ENCODE measurements around the gene RASGEF1C. TPM values are rescaled to one million over a fixed set of nuclear protein-coding genes. Genes with fewer than 3 reads are reported as not detected.
"Not testable (repeated sequence)": the region's sequence is repeated elsewhere in the genome, so short reads cannot be mapped to it uniquely, and the experiment has no call there.

RASGEF1C gene
- total RNA-seq, 2 experiments from 2014 or later: not detected

DNA sequence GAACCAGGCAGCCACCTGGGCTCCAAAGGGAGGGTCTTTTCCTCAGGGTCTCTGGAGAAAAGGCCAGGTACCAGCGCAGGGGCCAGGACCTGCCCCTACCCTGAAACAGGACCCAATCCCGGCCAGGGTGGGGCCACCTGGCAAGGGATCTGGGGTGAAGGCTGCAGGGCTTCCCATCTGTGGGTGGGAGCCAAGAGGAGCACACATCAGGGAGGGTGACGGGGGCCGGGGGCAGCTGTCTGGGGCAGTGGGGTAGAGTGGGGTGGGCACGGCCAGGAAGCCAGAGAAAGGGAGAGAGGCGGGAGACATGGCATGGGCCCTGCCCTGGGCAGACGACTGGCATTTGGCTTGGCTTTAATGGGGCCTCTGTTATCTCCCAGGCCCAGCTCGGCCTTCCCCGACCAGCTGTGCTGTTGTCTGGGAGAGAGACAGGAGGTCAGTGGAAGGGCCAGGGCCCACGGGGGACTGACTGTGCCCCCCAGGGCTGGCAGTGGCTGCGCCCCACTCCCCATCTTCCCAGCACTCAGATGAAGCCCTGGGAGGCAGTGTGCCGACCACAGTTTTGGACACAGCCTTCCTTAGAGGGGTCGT lies 80.2 kb downstream of the RASGEF1C start:
- ChIA-PET CTCF (interaction anchor here (1.0 to 1.7 kb wide), 3 partner anchors 165 to 200 kb away, joined by 3 to 7 read pairs (median 4); no protein-coding TSS in a partner anchor), POLR2A (no interaction called here)

DNA sequence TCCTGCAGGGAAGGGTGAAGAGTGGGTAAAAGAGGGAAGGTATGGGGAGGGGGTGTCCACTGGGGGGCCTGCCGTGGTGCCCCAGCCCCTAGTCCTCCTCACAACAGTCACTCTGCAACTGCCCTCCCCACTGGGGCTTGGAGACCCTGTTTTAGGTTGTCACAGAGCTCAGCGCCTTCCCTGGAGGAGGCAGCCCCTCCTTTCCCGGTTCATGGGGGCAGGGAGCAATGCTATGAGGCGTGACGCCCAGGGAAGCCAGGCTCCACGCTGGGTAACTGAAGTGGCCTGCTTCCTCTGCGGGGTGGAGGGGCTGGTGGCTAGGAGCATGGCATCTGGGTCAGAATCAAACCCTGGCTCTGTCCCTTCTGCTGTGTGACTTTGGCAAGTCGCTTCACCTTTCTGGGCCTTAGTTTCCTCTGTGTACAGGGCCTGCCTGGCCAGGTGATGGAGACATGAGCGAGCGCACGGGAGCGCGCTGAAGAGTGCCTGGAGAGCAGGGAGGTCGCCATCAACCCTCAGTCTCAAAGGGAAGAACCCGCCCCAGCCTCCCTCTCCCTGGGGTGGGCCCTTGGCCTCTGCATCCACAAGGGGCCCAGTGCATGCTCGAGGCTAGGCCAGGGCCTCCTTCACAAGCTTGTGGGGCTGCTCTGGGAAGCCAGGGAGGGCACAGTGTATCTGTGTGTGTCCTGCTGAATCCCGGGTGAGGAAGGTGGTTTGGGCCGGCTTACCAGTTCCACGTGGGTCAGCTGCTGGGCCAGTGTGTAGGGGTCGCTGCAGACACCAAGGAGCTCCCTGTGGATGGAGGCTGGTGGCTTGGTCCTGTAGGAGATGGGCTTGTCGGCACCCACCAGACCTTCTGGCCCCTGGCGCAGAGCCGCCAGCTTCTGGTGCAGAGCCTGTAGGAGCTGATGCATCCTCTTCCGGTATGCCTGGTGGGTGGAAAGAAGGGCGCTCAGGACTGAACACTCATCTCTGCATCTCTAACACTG lies 81.0 kb downstream of the RASGEF1C start:
- CTCF ChIA-PET: interaction anchor here (0.5 to 1.7 kb wide), 3 partner anchors 166 to 553 kb away, joined by 4 to 7 read pairs (median 4); no protein-coding TSS in a partner anchor
- POLR2A ChIA-PET: no interaction called here

GRCh38 chr5:180126716-180127681 lies 82.0 kb downstream of the RASGEF1C start:
- CTCF ChIA-PET: interaction anchor here (0.5 to 1.7 kb wide), 3 partner anchors 201 to 552 kb away, joined by 3 to 7 read pairs (median 4); no protein-coding TSS in a partner anchor
- POLR2A ChIA-PET: no interaction called here

DNA sequence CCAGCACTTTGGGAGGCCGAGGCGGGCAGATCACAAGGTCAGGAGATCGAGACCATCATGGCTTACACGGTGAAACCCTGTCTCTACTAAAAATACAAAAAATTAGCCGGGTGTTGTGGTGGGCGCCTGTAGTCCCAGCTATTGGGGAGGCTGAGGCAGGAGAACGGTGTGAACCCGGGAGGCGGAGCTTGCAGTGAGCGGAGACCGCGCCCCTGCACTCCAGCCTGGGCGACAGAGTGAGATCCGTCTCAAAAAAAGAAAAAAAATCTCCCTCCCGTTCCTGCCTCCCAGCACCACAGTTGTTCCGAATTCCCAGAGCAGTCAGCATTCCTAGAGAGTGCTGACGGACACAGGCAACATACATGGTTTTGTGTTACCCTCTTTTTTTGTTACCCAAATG lies 82.9 kb downstream of the RASGEF1C start:
- CTCF ChIA-PET: interaction anchor here (1.1 kb wide), 1 partner anchor 202 kb away, joined by 3 read pairs; no protein-coding TSS in a partner anchor

DNA sequence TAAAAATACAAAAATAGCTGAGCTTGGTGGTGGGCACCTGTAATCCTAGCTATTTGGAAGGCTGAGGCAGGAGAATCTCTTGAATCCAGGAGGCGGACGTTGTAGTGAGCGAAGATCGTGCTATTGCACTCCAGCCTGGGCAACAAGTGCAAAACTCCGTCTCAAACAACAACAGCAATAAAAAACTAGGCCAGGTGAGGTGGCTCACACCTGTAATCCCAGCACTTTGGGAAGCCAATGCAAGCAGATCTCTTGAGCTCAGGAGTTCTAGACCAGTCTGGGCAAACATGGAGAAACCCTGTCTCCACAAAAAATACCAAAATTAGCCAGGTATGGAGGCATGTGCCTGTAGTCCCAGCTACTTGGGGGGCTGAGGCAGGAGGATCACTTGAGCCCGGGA lies 84.3 kb downstream of the RASGEF1C start:
- CTCF ChIA-PET: interaction anchor here (1.4 kb wide), 1 partner anchor 191 kb away, joined by 3 read pairs; no protein-coding TSS in a partner anchor
- POLR2A ChIA-PET: not testable (repeated sequence)

More for the DNA sequence above, 82.9 kb downstream of the RASGEF1C start:
- POLR2A ChIA-PET: not testable (repeated sequence)

DNA sequence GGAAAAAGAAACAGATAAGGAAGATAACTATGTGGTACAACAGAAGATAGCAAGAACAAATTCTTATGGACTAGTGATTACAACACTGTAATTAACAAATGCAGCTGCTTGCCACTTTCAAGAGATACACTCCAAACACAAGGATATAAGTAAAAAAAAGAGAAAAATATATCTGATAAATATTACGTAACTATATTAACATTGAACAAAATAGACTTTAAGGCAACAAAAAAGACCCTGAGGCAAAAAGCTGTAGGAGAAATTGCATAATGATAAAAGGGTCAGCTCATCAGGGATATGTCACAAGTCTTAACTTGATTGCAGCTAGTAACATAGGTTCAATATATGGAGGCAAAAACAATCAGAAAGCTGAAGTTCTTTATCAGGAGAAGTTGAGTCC lies 86.1 kb downstream of the RASGEF1C start:
- CTCF ChIA-PET: interaction anchor here (0.7 kb wide), 1 partner anchor 1296 kb away, joined by 3 read pairs; no protein-coding TSS in a partner anchor
- POLR2A ChIA-PET: no interaction called here

DNA sequence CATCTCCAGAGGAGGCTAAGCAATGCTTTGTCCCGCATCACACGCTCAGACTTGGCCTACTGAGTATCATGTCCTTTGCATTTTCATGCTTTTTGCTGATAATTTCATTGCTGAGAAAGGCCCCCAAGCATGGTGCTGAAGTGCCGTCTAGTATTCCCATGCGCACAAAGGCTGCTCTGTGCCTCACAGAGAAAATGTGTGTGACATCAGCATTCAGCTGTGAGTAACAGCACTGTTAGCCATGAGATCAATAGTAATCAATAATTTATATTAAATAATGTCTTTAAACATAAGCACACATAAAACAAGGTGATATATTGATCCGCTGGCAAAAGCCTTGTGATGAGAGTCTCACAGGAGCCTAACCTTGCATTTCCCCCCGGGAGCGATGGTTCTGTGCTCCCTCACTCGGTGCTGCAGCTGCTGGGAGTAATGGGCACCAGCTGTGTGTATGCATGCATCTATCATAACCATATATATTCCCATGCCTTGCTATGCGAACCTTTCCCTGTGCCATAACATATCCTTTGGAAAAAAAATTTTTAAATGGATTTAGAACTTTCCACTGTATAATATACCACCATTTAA lies 87.1 kb downstream of the RASGEF1C start:
- ChIA-PET POLR2A (no interaction called here), CTCF (no interaction called here)

GRCh38 chr5:180120237-180121101 lies 88.5 kb downstream of the RASGEF1C start:
- ChIA-PET POLR2A (no interaction called here), CTCF (no interaction called here)

DNA sequence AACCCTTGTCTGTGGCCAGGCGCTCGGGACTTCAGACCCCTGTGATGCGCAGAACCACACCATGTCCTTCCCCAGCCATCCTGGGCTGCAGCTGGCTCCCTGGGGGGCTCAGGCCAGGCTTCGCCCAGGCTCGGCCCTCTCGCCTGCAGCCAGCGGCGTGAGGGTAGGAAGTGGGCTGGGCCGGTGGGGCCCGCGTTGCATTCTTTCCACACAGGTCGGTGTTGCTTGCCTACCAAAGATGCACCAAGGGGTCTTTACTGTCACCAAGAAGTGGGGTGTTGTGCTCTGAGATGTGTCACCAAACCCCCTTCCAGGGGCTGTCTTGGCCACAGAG lies 89.1 kb downstream of the RASGEF1C start:
- ChIA-PET CTCF (no interaction called here), POLR2A (no interaction called here)

- ChIA-PET POLR2A (no interaction called here), CTCF (no interaction called here)
These were observed 89.7 kb downstream of the RASGEF1C start for GRCh38 chr5:180119031-180119902.

GRCh38 chr5:180118391-180118791 lies 90.6 kb downstream of the RASGEF1C start:
- ChIA-PET POLR2A (no interaction called here), CTCF (interaction anchor here (0.6 kb wide), 1 partner anchor 1242 kb away, joined by 3 read pairs; no protein-coding TSS in a partner anchor)

GRCh38 chr5:180117000-180117725 lies 91.8 kb downstream of the RASGEF1C start:
- ChIA-PET POLR2A (interaction anchor here (0.6 kb wide), 1 partner anchor 332 kb away, joined by 4 read pairs; no protein-coding TSS in a partner anchor), CTCF (no interaction called here)

DNA sequence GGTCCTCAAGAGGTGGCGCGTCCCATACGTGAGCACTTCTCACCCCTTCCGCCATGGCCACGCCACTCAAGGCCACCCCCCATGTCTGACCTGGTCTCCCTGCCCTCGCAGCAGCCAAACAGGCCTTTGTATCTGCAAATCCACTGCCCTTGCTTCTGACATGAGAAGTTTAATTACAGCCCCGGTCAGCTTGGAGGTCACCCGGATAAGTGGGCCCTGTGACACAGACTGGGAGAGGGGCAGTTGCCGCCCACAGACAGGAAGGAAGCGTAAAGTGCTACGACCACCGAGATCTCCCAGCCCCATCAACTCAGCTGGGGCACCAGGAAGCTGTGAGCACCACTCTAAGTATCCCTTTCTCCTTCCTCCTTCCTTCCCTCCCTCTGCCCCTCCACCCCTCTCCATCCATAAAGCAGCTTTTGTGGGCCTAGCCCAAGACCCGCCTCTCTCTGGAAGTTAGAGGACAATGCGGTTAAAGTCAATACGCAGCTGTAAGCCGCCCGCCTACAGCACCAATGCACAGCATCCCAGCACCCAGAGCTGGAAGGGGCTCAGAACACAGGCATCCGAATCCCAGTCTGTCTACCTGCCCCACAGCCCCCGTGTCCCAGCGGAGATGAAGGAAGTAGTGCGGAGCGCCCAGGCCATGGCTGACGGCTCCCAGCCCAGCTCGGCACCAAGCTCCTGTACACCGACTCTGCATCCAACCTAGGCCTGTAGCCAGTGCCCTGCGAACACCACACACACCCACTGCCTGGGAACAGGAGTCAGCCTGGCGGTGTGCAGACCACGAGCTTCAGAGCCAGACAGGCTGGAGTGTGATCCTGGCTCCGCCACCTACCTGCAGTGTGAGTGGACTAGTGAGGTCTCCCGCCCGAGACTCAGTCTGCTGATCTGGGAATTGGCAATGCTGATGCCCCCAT lies 92.7 kb downstream of the RASGEF1C start:
- CTCF ChIA-PET: no interaction called here

DNA sequence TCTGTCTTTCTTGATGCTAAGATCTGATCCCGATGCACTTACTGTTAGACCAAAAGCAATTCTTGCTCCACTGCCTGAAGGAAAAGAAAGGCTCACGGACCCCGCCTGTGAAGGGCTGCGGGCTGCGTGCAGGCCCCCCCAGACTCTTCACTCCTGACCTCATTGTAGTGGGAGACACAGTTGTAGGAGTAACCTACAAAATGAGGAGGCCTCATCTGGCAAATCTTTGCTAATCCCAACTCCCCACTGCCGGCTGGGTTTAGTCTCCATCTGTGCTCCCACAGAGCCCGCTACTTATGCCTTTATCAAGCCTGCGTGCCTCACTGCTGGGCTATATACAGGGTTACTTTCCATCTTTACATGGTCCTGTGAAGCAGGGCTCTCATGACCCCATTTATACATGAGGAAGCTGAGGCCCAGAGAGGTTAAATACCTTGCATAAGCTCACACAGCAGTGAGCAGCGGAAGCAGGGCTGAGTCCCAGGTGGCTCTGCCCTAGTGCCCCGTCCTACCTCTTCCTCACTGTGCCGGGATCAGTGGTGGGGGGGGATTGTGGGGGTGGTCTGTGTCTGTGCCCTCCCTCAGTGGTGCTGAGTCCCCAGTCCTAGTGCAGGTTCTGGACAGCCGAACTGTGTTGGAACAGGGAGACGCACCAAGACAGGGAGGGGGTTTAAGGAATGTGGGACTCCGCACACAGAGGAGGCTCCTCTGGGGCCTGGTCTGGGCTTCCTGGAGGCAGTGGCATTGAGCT lies 93.5 kb downstream of the RASGEF1C start:
- CTCF ChIA-PET: interaction anchor here (0.6 kb wide), 1 partner anchor 162 kb away, joined by 4 read pairs; no protein-coding TSS in a partner anchor
- POLR2A ChIA-PET: no interaction called here

More for the DNA sequence above, 92.7 kb downstream of the RASGEF1C start:
- POLR2A ChIA-PET: no interaction called here

Measured in activated CD8-positive, alpha-beta memory T cell treated with anti-CD3 and anti-CD28 coated beads for 36 hours (primary cell).